Measurements from ENCODE around the gene TTC28. TPM values are rescaled to one million over a fixed set of nuclear protein-coding genes. Genes with fewer than 3 reads are reported as not detected.
"Not testable (repeated sequence)": the region's sequence is repeated elsewhere in the genome, so short reads cannot be mapped to it uniquely, and the experiment has no call there.

The TTC28 gene
- total RNA-seq, 1 donor from 2014 or later, result 70.8 TPM

DNA sequence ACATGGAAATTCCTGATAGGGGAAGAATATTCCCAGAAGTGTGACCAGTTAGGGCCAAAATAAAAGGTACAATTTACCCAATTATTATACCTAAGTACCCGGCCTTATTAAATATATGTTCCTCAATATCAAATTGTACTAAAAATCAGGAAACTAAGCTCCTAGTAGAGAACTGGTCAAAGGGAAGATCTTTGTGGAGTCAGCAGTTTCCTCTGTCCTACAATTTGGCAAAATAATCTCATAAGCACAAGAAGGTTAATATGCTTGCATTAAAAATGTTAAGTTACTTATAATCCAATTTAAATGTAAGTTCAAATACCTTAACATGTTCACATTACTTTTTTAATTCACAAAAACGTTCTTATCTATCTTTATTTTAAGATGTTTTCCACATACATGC, 10.3 kb downstream of the TTC28 start:
- no peaks in the 10 kb centered on the region for H3K4me1 Mint-ChIP-seq (ENCODE audit: unreplicated experiment)
- TF ChIP-seq, protein P1, sequence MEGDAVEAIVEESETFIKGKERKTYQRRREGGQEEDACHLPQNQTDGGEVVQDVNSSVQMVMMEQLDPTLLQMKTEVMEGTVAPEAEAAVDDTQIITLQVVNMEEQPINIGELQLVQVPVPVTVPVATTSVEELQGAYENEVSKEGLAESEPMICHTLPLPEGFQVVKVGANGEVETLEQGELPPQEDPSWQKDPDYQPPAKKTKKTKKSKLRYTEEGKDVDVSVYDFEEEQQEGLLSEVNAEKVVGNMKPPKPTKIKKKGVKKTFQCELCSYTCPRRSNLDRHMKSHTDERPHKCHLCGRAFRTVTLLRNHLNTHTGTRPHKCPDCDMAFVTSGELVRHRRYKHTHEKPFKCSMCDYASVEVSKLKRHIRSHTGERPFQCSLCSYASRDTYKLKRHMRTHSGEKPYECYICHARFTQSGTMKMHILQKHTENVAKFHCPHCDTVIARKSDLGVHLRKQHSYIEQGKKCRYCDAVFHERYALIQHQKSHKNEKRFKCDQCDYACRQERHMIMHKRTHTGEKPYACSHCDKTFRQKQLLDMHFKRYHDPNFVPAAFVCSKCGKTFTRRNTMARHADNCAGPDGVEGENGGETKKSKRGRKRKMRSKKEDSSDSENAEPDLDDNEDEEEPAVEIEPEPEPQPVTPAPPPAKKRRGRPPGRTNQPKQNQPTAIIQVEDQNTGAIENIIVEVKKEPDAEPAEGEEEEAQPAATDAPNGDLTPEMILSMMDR (IDR thresholded peaks at IDR 0.05; ENCODE audit: unreplicated experiment), result no peak
- no peaks in the 10 kb centered on the region for H3K27me3 Mint-ChIP-seq (ENCODE audit: unreplicated experiment)
- no peak overlapping the region for H3K4me3 Mint-ChIP-seq (ENCODE audit: unreplicated experiment)
- H3K9me3 Mint-ChIP-seq (ENCODE audit: unreplicated experiment), result no peaks in the 10 kb centered on the region
- no peak for DNase-seq (ENCODE audit: low spot score)
- H3K27ac Mint-ChIP-seq (ENCODE audit: unreplicated experiment), result no peak overlapping the region
- H3K36me3 Mint-ChIP-seq (ENCODE audit: low read depth, unreplicated experiment), result no peaks in the 10 kb centered on the region

DNA sequence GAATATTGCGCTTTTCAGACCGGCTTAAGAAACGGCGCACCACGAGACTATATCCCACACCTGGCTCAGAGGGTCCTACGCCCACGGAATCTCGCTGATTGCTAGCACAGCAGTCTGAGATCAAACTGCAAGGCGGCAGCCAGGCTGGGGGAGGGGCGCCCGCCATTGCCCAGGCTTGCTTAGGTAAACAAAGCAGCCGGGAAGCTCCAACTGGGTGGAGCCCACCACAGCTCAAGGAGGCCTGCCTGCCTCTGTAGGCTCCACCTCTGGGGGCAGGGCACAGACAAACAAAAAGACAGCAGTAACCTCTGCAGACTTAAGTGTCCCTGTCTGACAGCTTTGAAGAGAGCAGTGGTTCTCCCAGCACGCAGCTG, 16.1 kb downstream of the TTC28 start:
- H3K36me3 Mint-ChIP-seq (ENCODE audit: low read depth, unreplicated experiment); DNase-seq (ENCODE audit: low spot score); H3K27ac Mint-ChIP-seq (ENCODE audit: unreplicated experiment); H3K4me3 Mint-ChIP-seq (ENCODE audit: unreplicated experiment); H3K9me3 Mint-ChIP-seq (ENCODE audit: unreplicated experiment); H3K4me1 Mint-ChIP-seq (ENCODE audit: unreplicated experiment); H3K27me3 Mint-ChIP-seq (ENCODE audit: unreplicated experiment): not testable (repeated sequence)

DNA sequence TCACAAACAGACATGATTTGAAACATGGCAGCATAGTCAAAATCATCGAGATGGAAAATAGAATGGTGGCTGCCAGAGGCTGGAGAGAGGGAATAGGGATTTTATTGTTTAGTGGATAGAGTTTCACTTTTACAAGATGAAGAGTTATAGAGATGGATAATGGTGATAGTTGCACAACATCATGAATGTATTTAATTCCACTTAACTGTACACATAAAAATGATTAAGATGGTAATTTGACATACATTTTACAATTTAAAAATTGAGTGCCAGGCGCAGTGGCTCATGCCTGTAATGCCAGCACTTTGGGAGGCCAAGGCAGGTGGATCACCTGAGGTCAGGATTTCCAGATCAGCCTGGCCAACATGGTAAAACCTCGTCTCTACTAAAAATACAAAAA, 21.2 kb downstream of the TTC28 start:
- H3K27ac Mint-ChIP-seq (ENCODE audit: unreplicated experiment), result no peak overlapping the region
- peaks cover 4% of the 10 kb centered on the region for H3K36me3 Mint-ChIP-seq (ENCODE audit: low read depth, unreplicated experiment)
- DNase-seq (ENCODE audit: low spot score), result no peak
- TF ChIP-seq, protein P1 (IDR thresholded peaks at IDR 0.05; ENCODE audit: unreplicated experiment), result no peak
- H3K9me3 Mint-ChIP-seq (ENCODE audit: unreplicated experiment), result no peaks in the 10 kb centered on the region
- no peak overlapping the region for H3K4me3 Mint-ChIP-seq (ENCODE audit: unreplicated experiment)
- H3K4me1 Mint-ChIP-seq (ENCODE audit: unreplicated experiment), result peaks cover 10% of the 10 kb centered on the region
- peaks cover 4% of the 10 kb centered on the region for H3K27me3 Mint-ChIP-seq (ENCODE audit: unreplicated experiment)

DNA sequence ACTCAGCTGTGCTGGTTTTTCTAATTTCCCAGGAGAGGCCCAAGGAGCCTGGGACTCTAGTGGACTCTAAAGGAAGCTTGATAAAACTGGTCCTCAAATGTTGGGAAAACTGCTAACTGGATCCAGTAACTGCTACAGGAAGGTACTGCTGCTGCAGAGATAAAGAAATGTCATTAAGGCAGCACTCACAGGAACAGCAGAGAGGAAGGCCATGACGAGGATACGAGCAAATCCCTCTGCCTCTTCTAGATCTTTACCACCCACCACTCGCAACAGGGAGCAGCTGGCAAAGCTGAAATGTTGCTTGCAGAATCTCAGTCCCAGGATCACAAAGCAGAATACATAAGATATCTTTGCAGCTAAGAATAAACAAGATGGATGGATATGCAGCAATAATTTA, 23.5 kb downstream of the TTC28 start:
- Mint-ChIP-seq H3K9me3 (ENCODE audit: unreplicated experiment) (no peaks in the 10 kb centered on the region), H3K4me1 (ENCODE audit: unreplicated experiment) (peaks cover 10% of the 10 kb centered on the region), H3K4me3 (ENCODE audit: unreplicated experiment) (no peak overlapping the region), H3K36me3 (ENCODE audit: low read depth, unreplicated experiment) (peaks cover 5% of the 10 kb centered on the region), H3K27me3 (ENCODE audit: unreplicated experiment) (peaks cover 4% of the 10 kb centered on the region), H3K27ac (ENCODE audit: unreplicated experiment) (peak overlapping the region; percentile 13)
- DNase-seq (ENCODE audit: low spot score), result peak; percentile 6
- TF ChIP-seq, protein P1 (IDR thresholded peaks at IDR 0.05; ENCODE audit: unreplicated experiment), result no peak

DNA sequence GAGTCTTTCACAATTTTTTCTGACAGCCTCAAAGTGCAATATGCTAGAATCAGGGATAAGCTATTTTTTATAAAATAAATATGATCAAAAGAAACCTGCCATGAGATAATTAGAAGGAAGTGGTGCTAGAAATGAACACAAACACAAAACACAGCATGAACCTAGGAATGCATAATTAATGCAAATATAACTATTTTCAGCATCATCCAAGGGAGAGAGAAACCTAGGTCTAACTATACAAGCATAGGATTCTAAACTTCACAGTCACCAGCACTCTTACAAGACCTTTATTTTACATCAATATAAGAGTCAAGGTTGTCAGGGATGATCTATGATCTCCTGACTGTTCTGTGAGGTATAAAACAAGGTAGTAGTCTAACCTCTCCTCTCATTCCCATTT, 29.2 kb downstream of the TTC28 start:
- no peak overlapping the region for H3K27ac Mint-ChIP-seq (ENCODE audit: unreplicated experiment)
- peaks cover 5% of the 10 kb centered on the region for H3K36me3 Mint-ChIP-seq (ENCODE audit: low read depth, unreplicated experiment)
- DNase-seq (ENCODE audit: low spot score), result no peak
- no peaks in the 10 kb centered on the region for H3K4me1 Mint-ChIP-seq (ENCODE audit: unreplicated experiment)
- peaks cover 1% of the 10 kb centered on the region for H3K27me3 Mint-ChIP-seq (ENCODE audit: unreplicated experiment)
- TF ChIP-seq, protein P1 (IDR thresholded peaks at IDR 0.05; ENCODE audit: unreplicated experiment), result no peak
- no peak overlapping the region for H3K4me3 Mint-ChIP-seq (ENCODE audit: unreplicated experiment)
- H3K9me3 Mint-ChIP-seq (ENCODE audit: unreplicated experiment), result no peaks in the 10 kb centered on the region

DNA sequence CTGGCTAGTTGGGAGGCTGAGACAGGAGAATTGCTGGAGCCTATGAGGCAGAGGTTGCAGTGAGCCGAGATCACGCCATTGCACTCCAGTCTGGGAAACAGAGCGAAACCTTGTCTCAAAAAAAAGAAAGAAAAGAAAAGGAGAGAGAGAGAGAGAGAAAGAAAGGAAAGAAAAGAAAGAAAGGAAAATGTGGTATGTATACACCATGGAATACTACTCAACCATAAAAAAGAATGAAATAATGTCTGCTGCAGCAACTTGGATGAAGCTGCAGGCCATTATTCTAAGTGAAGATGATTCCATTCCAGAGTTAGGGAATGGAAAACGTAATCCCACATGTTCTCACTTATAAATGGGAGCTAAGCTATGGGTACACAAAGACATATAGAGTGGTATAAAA, 30.8 kb downstream of the TTC28 start:
- no peak overlapping the region for H3K27ac Mint-ChIP-seq (ENCODE audit: unreplicated experiment)
- H3K9me3 Mint-ChIP-seq (ENCODE audit: unreplicated experiment), result no peaks in the 10 kb centered on the region
- TF ChIP-seq, protein P1 (IDR thresholded peaks at IDR 0.05; ENCODE audit: unreplicated experiment), result no peak
- H3K4me1 Mint-ChIP-seq (ENCODE audit: unreplicated experiment), result no peaks in the 10 kb centered on the region
- H3K4me3 Mint-ChIP-seq (ENCODE audit: unreplicated experiment), result no peak overlapping the region
- H3K36me3 Mint-ChIP-seq (ENCODE audit: low read depth, unreplicated experiment), result peaks cover 4% of the 10 kb centered on the region
- no peak for DNase-seq (ENCODE audit: low spot score)
- peaks cover 1% of the 10 kb centered on the region for H3K27me3 Mint-ChIP-seq (ENCODE audit: unreplicated experiment)

Data from endothelial cell (in vitro differentiated cells).